ENCODE measurements around the gene TBC1D3K.
"Not testable (repeated sequence)": the region's sequence is repeated elsewhere in the genome, so short reads cannot be mapped to it uniquely, and the experiment has no call there.

TBC1D3K gene

DNA sequence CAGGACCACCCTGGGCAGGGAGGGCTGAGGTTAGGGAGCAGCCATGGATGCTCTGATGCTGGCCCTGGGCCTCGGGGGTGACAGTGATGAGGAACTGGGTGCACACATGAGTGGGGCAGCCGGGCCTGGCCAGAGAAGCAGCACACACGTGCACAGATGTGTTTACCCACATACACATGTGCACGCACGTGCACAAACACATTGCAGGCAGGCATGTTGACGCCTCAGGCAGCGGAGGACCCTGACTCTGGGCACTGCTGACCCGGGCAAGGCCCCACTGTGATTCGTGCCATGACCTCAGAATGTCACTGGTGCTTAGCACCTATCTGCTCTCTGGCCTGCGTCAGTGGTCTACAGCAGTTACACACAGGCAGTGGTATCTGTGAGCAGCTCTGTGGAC is at the start of gene TBC1D3K:
Gene TBC1D3K (plus strand): TSS at position 301 of the 400 bp plus-strand sequence. CDS start 1,585 bp downstream, outside the sequence.
- not testable (repeated sequence) for DNase-seq

DNA sequence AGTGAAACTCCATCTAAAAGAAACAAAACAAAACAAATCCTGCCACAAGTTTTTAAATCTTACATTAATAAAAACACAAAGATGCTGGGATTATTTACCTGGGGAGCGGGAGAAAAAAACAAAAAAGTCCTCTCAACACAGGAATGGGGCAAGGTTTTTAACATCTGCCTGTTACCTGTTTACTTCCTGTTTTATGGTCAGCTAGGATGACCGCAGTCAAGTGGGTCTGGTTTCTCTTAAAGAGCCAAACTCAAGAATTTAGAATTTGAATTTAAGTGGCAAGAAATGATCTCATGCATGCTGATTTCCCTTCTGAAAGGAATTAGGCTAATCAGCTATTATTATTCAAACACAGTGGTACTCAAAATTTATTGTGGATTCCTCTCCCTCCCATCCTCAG is 39.7 kb upstream of the TBC1D3K start:
- no peak for DNase-seq

DNA sequence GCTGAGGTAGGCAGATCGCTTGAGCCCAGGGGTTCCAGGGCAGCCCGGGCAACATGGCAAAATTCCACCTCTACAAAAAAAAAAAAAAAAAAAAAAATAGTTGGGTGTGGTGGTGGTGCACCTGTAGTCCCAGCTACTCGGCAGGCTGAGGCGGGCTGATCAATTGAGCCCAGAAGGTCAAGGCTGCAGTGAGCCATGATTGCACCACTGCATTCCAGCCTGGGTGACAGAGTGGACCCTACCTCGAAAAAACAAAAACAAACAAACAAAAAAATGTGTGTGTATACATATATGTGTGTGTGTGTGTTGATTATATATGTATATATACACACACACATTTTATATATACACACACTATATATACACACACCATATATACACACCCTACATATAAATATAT is 39.1 kb upstream of the TBC1D3K start:
- DNase-seq: no peak

DNA sequence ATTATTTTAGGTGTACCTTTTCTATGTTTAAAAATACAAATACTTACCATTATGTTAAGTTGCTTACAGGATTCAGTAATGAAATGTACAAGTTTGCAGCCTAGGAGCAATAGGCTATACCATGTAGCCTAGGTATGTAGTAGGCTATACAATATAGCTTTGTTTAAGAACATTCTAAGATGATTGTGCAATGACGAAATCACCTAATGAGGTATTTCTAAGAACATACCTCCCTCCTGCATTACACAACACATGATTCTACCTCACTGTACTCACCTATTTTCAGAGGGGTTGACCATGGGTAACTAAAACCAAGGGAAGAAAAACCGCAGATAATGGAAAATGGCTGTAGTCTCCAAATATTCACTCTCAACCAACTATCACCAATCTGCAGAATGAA is 35.3 kb upstream of the TBC1D3K start:
- DNase-seq: no peak

DNA sequence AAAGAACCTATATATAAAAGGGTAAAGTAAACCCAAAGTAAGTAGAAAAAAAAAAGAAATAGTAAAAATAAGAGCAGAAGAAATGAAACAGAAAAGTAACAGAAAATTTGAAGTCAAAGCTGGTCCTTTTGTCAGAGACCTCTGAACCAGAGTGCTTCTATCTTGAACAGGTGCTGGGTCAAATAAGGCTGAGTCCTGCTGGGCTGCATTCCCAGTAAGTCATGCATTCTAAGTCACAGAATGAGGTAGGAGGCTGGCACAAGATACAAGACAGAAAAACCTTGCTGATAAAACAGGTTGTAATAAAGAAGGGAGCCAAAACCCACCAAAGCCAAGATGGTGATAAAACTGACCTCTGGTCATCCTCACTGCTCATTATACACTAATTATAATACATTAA is 27.3 kb upstream of the TBC1D3K start:
- not testable (repeated sequence) for DNase-seq

Measured in NCI-H1048 (cell line).